HK-2 (cell line): ENCODE data around the gene RNF141.

Source experiments
- DNase-seq: peaks from one replicate; pipeline ENCODE4 v3.0.0-alpha.2; 2018; ENCODE audit not compliant: unreplicated experiment

The RNF141 gene

GRCh38 chr11:10522921-10523320 lies 18.1 kb downstream of the RNF141 start:
- no peak for DNase-seq

GRCh38 chr11:10522276-10522675 lies 18.7 kb downstream of the RNF141 start:
- no peak for DNase-seq

GRCh38 chr11:10520562-10520961 lies 20.4 kb downstream of the RNF141 start:
- no peak for DNase-seq

- no peak for DNase-seq
Observed at GRCh38 chr11:10519630-10520029, 21.4 kb downstream of the RNF141 start.

- DNase-seq, result no peak
Observed at GRCh38 chr11:10518891-10519290, 22.1 kb downstream of the RNF141 start.

GRCh38 chr11:10518123-10518522 lies 22.9 kb downstream of the RNF141 start:
- DNase-seq, result no peak

- DNase-seq, result no peak
Observed at GRCh38 chr11:10515418-10515817, 25.6 kb downstream of the RNF141 start.

GRCh38 chr11:10514709-10515108 lies 26.3 kb downstream of the RNF141 start:
- no peak for DNase-seq

GRCh38 chr11:10514202-10514601 lies 26.8 kb downstream of the RNF141 start:
- DNase-seq, result no peak

- DNase-seq, result no peak
Observed at GRCh38 chr11:10511181-10511621, 29.8 kb downstream of the RNF141 start.

GRCh38 chr11:10506008-10506370 lies 35.0 kb downstream of the RNF141 start:
- DNase-seq, result no peak

GRCh38 chr11:10505278-10506007 lies 35.5 kb downstream of the RNF141 start:
- DNase-seq, result no peak

- no peak for DNase-seq
Observed at GRCh38 chr11:10504490-10504889, 36.5 kb downstream of the RNF141 start.

- DNase-seq, result no peak
Observed at GRCh38 chr11:10503777-10504480, 37.1 kb downstream of the RNF141 start.

GRCh38 chr11:10503221-10503620 lies 37.8 kb downstream of the RNF141 start:
- DNase-seq, result no peak

GRCh38 chr11:10502770-10503169 lies 38.2 kb downstream of the RNF141 start:
- no peak for DNase-seq

GRCh38 chr11:10502065-10502680 lies 38.8 kb downstream of the RNF141 start:
- DNase-seq, result no peak

- DNase-seq, result no peak
Observed at GRCh38 chr11:10500757-10501684, 40.0 kb downstream of the RNF141 start.

GRCh38 chr11:10499874-10500601 lies 40.9 kb downstream of the RNF141 start:
- no peak for DNase-seq

GRCh38 chr11:10499452-10499851 lies 41.5 kb downstream of the RNF141 start:
- DNase-seq, result no peak
